Prostate gland (tissue), 2 donors: ENCODE measurements around the gene EME2.

ENCODE experiments used
- POLR2AphosphoS5 ChIP-seq: sonication (generic); formaldehyde crosslinking; IDR thresholded peaks from one replicate; pipeline ENCODE4 v1.6.1; 2017; ENCODE audit warnings: antibody characterized with exemption
- TF ChIP-seq, protein P1 (sequence below), 4 experiments: fragments of 200-600 bp in 2 of 4; fragments of 450-650 bp in 2 of 4; sonication (generic) in 2 of 4; IDR thresholded peaks; 1 replicate in 3 of 4; 2 replicates in 1 of 4; pipeline ENCODE4 v1.5.1; 2016 to 2019; ENCODE audit warnings: antibody characterized with exemption in 4 of 4, mild to moderate bottlenecking in 2 of 4, moderate library complexity in 2 of 4

DNA sequence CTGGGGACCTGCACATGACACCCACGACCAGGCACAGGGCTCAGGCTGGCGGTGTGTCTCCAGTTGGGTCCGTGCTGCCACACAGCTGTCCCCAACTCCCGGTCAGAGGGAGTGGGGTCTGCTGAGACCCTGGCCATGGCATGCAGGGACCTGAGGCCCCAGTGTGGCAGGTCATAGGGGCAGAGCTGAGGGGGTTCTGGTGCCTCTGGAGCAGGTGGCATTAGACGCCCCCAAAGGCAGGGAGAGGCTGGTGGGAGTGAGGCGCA, 14.4 kb downstream of the EME2 start:
- TF ChIP-seq, protein P1, sequence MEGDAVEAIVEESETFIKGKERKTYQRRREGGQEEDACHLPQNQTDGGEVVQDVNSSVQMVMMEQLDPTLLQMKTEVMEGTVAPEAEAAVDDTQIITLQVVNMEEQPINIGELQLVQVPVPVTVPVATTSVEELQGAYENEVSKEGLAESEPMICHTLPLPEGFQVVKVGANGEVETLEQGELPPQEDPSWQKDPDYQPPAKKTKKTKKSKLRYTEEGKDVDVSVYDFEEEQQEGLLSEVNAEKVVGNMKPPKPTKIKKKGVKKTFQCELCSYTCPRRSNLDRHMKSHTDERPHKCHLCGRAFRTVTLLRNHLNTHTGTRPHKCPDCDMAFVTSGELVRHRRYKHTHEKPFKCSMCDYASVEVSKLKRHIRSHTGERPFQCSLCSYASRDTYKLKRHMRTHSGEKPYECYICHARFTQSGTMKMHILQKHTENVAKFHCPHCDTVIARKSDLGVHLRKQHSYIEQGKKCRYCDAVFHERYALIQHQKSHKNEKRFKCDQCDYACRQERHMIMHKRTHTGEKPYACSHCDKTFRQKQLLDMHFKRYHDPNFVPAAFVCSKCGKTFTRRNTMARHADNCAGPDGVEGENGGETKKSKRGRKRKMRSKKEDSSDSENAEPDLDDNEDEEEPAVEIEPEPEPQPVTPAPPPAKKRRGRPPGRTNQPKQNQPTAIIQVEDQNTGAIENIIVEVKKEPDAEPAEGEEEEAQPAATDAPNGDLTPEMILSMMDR (IDR thresholded peaks at IDR 0.05) = no peak
- no peak for TF ChIP-seq POLR2AphosphoS5
